ENCODE data around the gene FKBP5.

DNA sequence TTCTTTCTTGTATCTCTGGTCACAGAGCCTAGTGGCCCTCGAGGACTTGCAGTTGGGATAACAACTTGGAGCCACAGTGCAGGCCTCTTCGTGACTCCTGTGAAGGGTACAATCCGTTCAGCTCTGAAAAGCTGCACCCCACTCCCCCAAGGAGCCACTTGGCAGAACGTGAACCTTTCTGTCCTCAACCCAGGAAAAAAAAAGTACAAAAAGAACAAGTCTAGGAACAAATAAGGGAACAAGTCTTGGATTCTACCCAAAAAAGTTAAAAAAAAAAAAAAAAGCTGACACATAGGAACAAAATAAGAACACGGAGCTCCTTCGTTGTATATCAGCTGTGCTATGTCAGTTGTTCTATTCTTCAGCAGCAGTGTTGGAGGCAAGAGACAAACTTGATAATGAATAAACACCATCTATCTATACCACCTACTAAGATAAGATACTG, 98.1 kb downstream of the FKBP5 start:
- TF ChIP-seq POLR2A (IDR thresholded peaks at IDR 0.05; ENCODE audit: low read depth, low read length), result no peak
- no peak for TF ChIP-seq MAX (IDR thresholded peaks at IDR 0.05; ENCODE audit: insufficient read depth, insufficient read length)
- TF ChIP-seq EZH2 (IDR thresholded peaks at IDR 0.05; ENCODE audit: borderline replicate concordance, low read depth, low read length, severe bottlenecking), result no peak
- TF ChIP-seq POLR2AphosphoS5 (IDR thresholded peaks at IDR 0.05; ENCODE audit: insufficient read depth, low read depth, low read length), result no peak
- TF ChIP-seq CTCF (IDR thresholded peaks at IDR 0.05; ENCODE audit: extremely low read depth in 1 of 2, insufficient read depth in 1 of 2, low read depth in 1 of 2, low read length in 2 of 2), result no peak
- no peak for TF ChIP-seq JUN (IDR thresholded peaks at IDR 0.05; ENCODE audit: borderline replicate concordance, insufficient read depth, insufficient read length, low read depth)
- TF ChIP-seq MYC (IDR thresholded peaks at IDR 0.05; ENCODE audit: low read depth, low read length), result no peak
